ENCODE data around the gene BLTP3A. TPM values are rescaled to one million over a fixed set of nuclear protein-coding genes. Genes with fewer than 3 reads are reported as not detected.

Gene BLTP3A
- total RNA-seq (ENCODE audit: low replicate concordance): 2.7 and 6.4 TPM in 2 replicates

GRCh38 chr6:34791701-34792604 lies at the start of gene BLTP3A:
BLTP3A (plus strand) TSS chr6:34792083; CDS start chr6:34792251, 168 bp downstream.

Other genes starting within 250 kb of the BLTP3A start
- gene SPDEF, start 235.8 kb upstream of the BLTP3A start, total RNA-seq (ENCODE audit: low replicate concordance): not detected in 2 replicates
- gene ILRUN, start 95.3 kb upstream of the BLTP3A start, total RNA-seq (ENCODE audit: low replicate concordance): 31.9 and 35.0 TPM in 2 replicates
- gene SNRPC, start 34.6 kb upstream of the BLTP3A start, total RNA-seq (ENCODE audit: low replicate concordance): 24.9 and 65.5 TPM in 2 replicates
- gene TAF11, start 96.0 kb downstream of the BLTP3A start, total RNA-seq (ENCODE audit: low replicate concordance): 9.0 and 18.9 TPM in 2 replicates
- gene ANKS1A, start 97.2 kb downstream of the BLTP3A start, total RNA-seq (ENCODE audit: low replicate concordance): 5.9 and 6.8 TPM in 2 replicates